Measurements from ENCODE around the gene AUTS2.

- no peak for TF ChIP-seq ZNF274 (IDR thresholded peaks at IDR 0.05; ENCODE audit: low read length)
- TF ChIP-seq ZNF274 (tag by site-specific recombination; IDR thresholded peaks at IDR 0.05; ENCODE audit: borderline replicate concordance) = no peak
- TF ChIP-seq CTCF (tag by site-specific recombination; IDR thresholded peaks at IDR 0.05) = no peak
- no peak for TF ChIP-seq INSM2 (tag by site-specific recombination; IDR thresholded peaks at IDR 0.05)
- no peak for TF ChIP-seq REST (tag by site-specific recombination; IDR thresholded peaks at IDR 0.05)
- no peak for TF ChIP-seq GFI1B (tag by site-specific recombination; IDR thresholded peaks at IDR 0.05)
- no peak for TF ChIP-seq ZNF404 (tag by site-specific recombination; IDR thresholded peaks at IDR 0.05)
- TF ChIP-seq ZNF175 (tag by site-specific recombination; IDR thresholded peaks at IDR 0.05) = no peak
- no peak for TF ChIP-seq ZFP3 (tag by site-specific recombination; IDR thresholded peaks at IDR 0.05; ENCODE audit: low read depth)
- no peak for TF ChIP-seq ZNF791 (tag by site-specific recombination; IDR thresholded peaks at IDR 0.05)
- no peak for TF ChIP-seq KLF17 (tag by site-specific recombination; IDR thresholded peaks at IDR 0.05)
- no peak for TF ChIP-seq TSHZ1 (tag by site-specific recombination; IDR thresholded peaks at IDR 0.05; ENCODE audit: borderline replicate concordance)
These were observed 1062.5 kb downstream of the AUTS2 start for GRCh38 chr7:70660819-70661191.
